NB4 (cell line): ENCODE measurements around the gene SLC29A3.

ENCODE experiments used
- DNase-seq: peaks from one replicate; pipeline ENCODE4 v3.0.0; 2010; ENCODE audit warnings: low read depth
- H3K4me3 ChIP-seq: one replicate; pipeline ENCODE4 v1.5.1; 2011; ENCODE audit warnings: mild to moderate bottlenecking, low read depth, low read length, moderate library complexity
- CTCF ChIP-seq: IDR thresholded peaks from one replicate; pipeline ENCODE4 v1.5.1; 2012; ENCODE audit warnings: low read depth, low read length
- MYC ChIP-seq: IDR thresholded peaks from 2 replicates; pipeline ENCODE4 v1.6.1; 2011; ENCODE audit warnings: low read depth, low read length
- POLR2A ChIP-seq: IDR thresholded peaks from 2 replicates; pipeline ENCODE4 v1.6.1; 2011; ENCODE audit warnings: mild to moderate bottlenecking; ENCODE audit not compliant: insufficient read length; ENCODE audit errors: extremely low read depth
- TF ChIP-seq, protein P1 (sequence below): IDR thresholded peaks from 2 replicates; pipeline ENCODE4 v1.6.1; 2011; ENCODE audit warnings: low read depth, low read length

The SLC29A3 gene

GRCh38 chr10:71279590-71280170 is 39.4 kb upstream of the SLC29A3 start:
- H3K4me3 ChIP-seq, result no peak overlapping the region
- DNase-seq, result no peak
- TF ChIP-seq MYC (no peak), POLR2A (no peak), CTCF (no peak)
- TF ChIP-seq, protein P1, sequence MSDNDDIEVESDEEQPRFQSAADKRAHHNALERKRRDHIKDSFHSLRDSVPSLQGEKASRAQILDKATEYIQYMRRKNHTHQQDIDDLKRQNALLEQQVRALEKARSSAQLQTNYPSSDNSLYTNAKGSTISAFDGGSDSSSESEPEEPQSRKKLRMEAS, result no peak

- no peak for DNase-seq
- TF ChIP-seq, protein P1, result no peak
- TF ChIP-seq MYC, result no peak
- TF ChIP-seq POLR2A, result no peak
- TF ChIP-seq CTCF, result no peak
- no peak overlapping the region for H3K4me3 ChIP-seq
Observed at GRCh38 chr10:71280216-71280615, 38.8 kb upstream of the SLC29A3 start.

DNA sequence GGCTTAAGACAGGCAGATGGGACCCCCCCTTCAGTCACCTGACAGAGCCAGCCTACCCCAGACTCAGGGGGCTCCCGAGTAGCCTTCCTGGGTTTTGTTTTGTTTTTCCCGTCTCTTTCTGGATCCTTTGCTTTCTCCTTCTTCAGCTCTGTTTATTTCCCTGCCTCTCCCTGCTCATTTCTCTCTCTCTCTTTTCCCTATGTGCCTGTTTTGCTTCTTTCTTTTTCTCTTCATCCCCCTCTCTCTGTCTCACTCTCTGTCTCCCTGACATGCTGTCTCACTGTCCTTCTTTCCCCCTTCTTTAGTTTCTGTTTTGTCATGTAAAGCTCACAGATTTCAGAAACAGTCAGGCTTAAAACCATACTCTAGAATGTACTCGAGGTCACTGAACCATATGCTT is 38.2 kb upstream of the SLC29A3 start:
- TF ChIP-seq CTCF, result no peak
- no peak for TF ChIP-seq MYC
- TF ChIP-seq, protein P1, result no peak
- TF ChIP-seq POLR2A, result no peak
- no peak overlapping the region for H3K4me3 ChIP-seq
- DNase-seq, result no peak

GRCh38 chr10:71281646-71282322 is 37.3 kb upstream of the SLC29A3 start:
- DNase-seq, result no peak
- no peak overlapping the region for H3K4me3 ChIP-seq
- TF ChIP-seq POLR2A, result no peak
- no peak for TF ChIP-seq CTCF
- TF ChIP-seq MYC, result no peak
- TF ChIP-seq, protein P1, result no peak

- no peak overlapping the region for H3K4me3 ChIP-seq
- no peak for TF ChIP-seq MYC
- TF ChIP-seq POLR2A, result no peak
- TF ChIP-seq CTCF, result no peak
- TF ChIP-seq, protein P1, result no peak
- DNase-seq, result no peak
Observed at GRCh38 chr10:71282323-71282680, 36.8 kb upstream of the SLC29A3 start.
